Activated CD4-positive, alpha-beta memory T cell treated with anti-CD3 and anti-CD28 coated beads, Interleukin-2, amount 10 ng/mL, durations not matched to agents 7 days and 5 days (primary cell): ENCODE measurements around the gene CEP112. TPM values are rescaled to one million over a fixed set of nuclear protein-coding genes. Genes with fewer than 3 reads are reported as not detected.
A peak's percentile ranks its signal among the peaks of the same experiment; 100 is the strongest.

Source experiments
- CTCF ChIA-PET: fragments of 350-600 bp; sonication (Branson Sonifier 250); formaldehyde crosslinking; loops from one replicate; lab custom pipeline; 2021; ENCODE audit warnings: antibody characterized with exemption, inconsistent platforms; lab: Charles Lee
- POLR2A ChIA-PET: fragments of 350-600 bp; sonication (Branson Sonifier 250); formaldehyde crosslinking; loops from one replicate; lab custom pipeline; 2021; ENCODE audit warnings: antibody characterized with exemption; lab: Charles Lee
- DNase-seq: peaks from one replicate; pipeline ENCODE4 v3.0.0-alpha.2; 2020
- H3K27ac Mint-ChIP-seq: one replicate; pipeline ENCODE4 v1.8.0; 2021; ENCODE audit warnings: mild to moderate bottlenecking, mixed read lengths
- H3K27me3 Mint-ChIP-seq: one replicate; pipeline ENCODE4 v1.8.0; 2021; ENCODE audit warnings: mixed read lengths
- H3K36me3 Mint-ChIP-seq: one replicate; pipeline ENCODE4 v1.8.0; 2021; ENCODE audit warnings: low read depth, mixed read lengths
- H3K4me1 Mint-ChIP-seq: one replicate; pipeline ENCODE4 v1.8.0; 2021; ENCODE audit warnings: mixed read lengths
- H3K4me3 Mint-ChIP-seq: one replicate; pipeline ENCODE4 v1.8.0; 2021; ENCODE audit warnings: mild to moderate bottlenecking, mixed read lengths
- H3K9me3 Mint-ChIP-seq: one replicate; pipeline ENCODE4 v1.8.0; 2021; ENCODE audit warnings: mixed read lengths
- total RNA-seq, 2 experiments: library from RNA; stranded (reverse); gene quantifications; one replicate each; pipeline ENCODE4 v1.2.3, GENCODE V29; 2021

Gene CEP112
- total RNA-seq, 2 experiments from 2014 or later, result 4.5 to 4.6 TPM

GRCh38 chr17:66190738-66191592, 968 bp downstream of the CEP112 start:
- POLR2A ChIA-PET, result interaction anchor here (0.6 to 1.2 kb wide), 2 partner anchors 9 to 211 kb away, joined by 3 read pairs; no protein-coding TSS in a partner anchor

DNA sequence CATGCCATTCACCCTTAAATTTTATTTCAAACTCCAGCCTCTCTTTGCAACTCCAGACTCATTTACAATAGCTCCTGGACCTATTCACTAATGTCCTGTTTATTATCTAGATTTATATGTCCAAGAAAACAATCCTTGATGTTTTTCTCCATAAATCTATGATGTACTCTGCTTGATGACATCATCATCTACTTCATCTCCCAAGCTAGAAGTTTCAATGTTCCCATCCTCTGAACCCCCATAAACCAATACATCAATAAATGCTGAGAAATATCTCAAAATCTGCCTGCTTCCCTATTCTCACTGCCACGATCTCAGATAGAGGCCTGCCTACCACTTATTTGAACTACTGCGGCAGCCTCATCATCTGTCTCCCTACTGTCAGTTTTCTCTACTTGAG, 4.2 kb downstream of the CEP112 start:
- CTCF ChIA-PET, result no interaction called here
- Mint-ChIP-seq H3K4me3 (no peak overlapping the region), H3K36me3 (peaks cover 4% of the 10 kb centered on the region), H3K27ac (no peak overlapping the region), H3K4me1 (peaks cover 16% of the 10 kb centered on the region), H3K9me3 (peaks cover 3% of the 10 kb centered on the region), H3K27me3 (no peaks in the 10 kb centered on the region)
- POLR2A ChIA-PET, result no interaction called here
- DNase-seq, result no peak

More at GRCh38 chr17:66190738-66191592, 968 bp downstream of the CEP112 start:
- no peak for DNase-seq
- CTCF ChIA-PET, result interaction anchor here (1.8 kb wide), 1 partner anchor 9 kb away, joined by 5 read pairs; no protein-coding TSS in a partner anchor
- Mint-ChIP-seq H3K4me3 (peak overlapping the region; percentile 79), H3K27me3 (no peaks in the 10 kb centered on the region), H3K4me1 (peaks cover 16% of the 10 kb centered on the region), H3K9me3 (no peaks in the 10 kb centered on the region), H3K27ac (peak overlapping the region; percentile 52), H3K36me3 (no peaks in the 10 kb centered on the region)

DNA sequence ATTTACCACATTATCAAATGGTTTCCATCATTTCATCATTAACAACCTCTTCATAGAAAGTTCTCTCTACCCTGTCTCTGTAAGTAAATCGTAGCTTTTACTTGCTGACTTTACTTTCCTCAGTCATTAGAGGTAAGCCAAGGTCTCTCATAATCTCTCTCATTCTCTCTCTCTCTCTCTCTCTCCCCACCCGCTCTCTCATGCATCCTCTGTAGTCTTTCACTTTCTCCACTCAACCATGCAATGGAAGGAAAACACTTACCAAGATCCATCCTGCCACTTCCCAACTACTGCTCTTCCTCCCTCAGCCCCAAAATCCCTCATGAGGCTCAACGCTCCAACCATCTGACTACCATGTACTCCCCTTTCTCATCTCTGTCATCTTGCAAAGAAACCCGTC, 6.1 kb downstream of the CEP112 start:
- peaks cover 12% of the 10 kb centered on the region for H3K36me3 Mint-ChIP-seq
- peaks cover 3% of the 10 kb centered on the region for H3K9me3 Mint-ChIP-seq
- no peak overlapping the region for H3K27ac Mint-ChIP-seq
- CTCF ChIA-PET, result interaction anchor here (0.7 kb wide), 1 partner anchor 41 kb away, joined by 3 read pairs; no protein-coding TSS in a partner anchor
- peaks cover 3% of the 10 kb centered on the region for H3K4me1 Mint-ChIP-seq
- no peak for DNase-seq
- POLR2A ChIA-PET, result no interaction called here
- H3K27me3 Mint-ChIP-seq, result no peaks in the 10 kb centered on the region
- no peak overlapping the region for H3K4me3 Mint-ChIP-seq

GRCh38 chr17:66184392-66184791, 7.5 kb downstream of the CEP112 start:
- Mint-ChIP-seq H3K9me3 (peaks cover 3% of the 10 kb centered on the region), H3K4me3 (no peak overlapping the region), H3K4me1 (no peaks in the 10 kb centered on the region), H3K36me3 (peaks cover 12% of the 10 kb centered on the region), H3K27me3 (no peaks in the 10 kb centered on the region), H3K27ac (no peak overlapping the region)
- no peak for DNase-seq
- POLR2A ChIA-PET, result no interaction called here
- CTCF ChIA-PET, result no interaction called here

DNA sequence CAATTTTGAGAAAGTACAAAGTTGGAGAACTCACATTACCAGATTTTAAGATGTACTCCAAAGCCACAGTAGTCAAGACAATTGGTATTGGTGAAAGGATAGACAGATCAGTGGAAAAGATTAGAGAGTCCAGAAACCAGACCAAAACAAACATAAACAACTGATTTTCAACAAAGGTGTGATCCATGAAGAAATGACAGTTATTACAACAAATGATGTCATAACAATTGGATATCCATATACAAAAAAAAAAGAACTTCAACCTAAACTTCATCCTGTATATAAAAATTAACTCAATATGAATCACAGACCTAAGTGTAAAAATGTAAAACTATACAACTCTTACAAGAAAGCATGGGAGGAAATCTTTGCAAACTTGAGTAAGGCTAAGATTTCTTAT, 8.4 kb downstream of the CEP112 start:
- no peak overlapping the region for H3K27ac Mint-ChIP-seq
- POLR2A ChIA-PET, result no interaction called here

DNA sequence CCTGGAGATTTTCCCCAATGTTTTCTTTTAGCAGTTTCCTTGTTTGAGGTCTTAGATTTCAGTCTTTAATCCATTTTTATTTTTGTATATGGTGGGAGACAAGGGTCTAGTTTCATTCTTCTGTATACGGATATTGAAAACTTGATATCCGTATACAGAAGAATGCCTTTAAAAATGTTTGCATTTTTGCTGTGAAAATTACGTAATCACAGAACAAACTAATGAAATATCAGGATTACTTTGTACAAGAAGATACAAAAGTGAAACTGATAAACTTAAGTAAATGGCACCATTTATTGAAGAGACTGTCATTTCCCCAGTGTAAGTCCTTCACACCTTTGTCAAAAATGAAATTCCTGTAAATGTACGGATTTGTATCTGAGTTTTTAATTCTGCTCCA, 13.3 kb downstream of the CEP112 start:
- no peak overlapping the region for H3K4me3 Mint-ChIP-seq
- H3K27ac Mint-ChIP-seq, result no peak overlapping the region
- H3K4me1 Mint-ChIP-seq, result no peaks in the 10 kb centered on the region
- DNase-seq, result no peak
- POLR2A ChIA-PET, result no interaction called here
- H3K27me3 Mint-ChIP-seq, result peaks cover 3% of the 10 kb centered on the region
- peaks cover 7% of the 10 kb centered on the region for H3K36me3 Mint-ChIP-seq
- H3K9me3 Mint-ChIP-seq, result no peaks in the 10 kb centered on the region
- CTCF ChIA-PET, result interaction anchor here (1.1 kb wide), 1 partner anchor 13 kb away, joined by 3 read pairs; no protein-coding TSS in a partner anchor

More for the DNA sequence above, 8.4 kb downstream of the CEP112 start:
- Mint-ChIP-seq H3K36me3 (peaks cover 12% of the 10 kb centered on the region), H3K4me1 (no peaks in the 10 kb centered on the region), H3K9me3 (peaks cover 3% of the 10 kb centered on the region), H3K27me3 (peaks cover 3% of the 10 kb centered on the region), H3K4me3 (no peak overlapping the region)
- no peak for DNase-seq
- CTCF ChIA-PET, result no interaction called here

GRCh38 chr17:66177048-66177447, 14.9 kb downstream of the CEP112 start:
- no peak for DNase-seq
- H3K27ac Mint-ChIP-seq, result no peak overlapping the region
- peaks cover 4% of the 10 kb centered on the region for H3K36me3 Mint-ChIP-seq
- ChIA-PET CTCF (no interaction called here), POLR2A (no interaction called here)
- no peaks in the 10 kb centered on the region for H3K9me3 Mint-ChIP-seq
- no peak overlapping the region for H3K4me3 Mint-ChIP-seq
- H3K4me1 Mint-ChIP-seq, result no peaks in the 10 kb centered on the region
- peaks cover 3% of the 10 kb centered on the region for H3K27me3 Mint-ChIP-seq

GRCh38 chr17:66175892-66176291, 16.0 kb downstream of the CEP112 start:
- Mint-ChIP-seq H3K4me3 (no peak overlapping the region), H3K27me3 (peaks cover 3% of the 10 kb centered on the region), H3K4me1 (no peaks in the 10 kb centered on the region), H3K27ac (no peak overlapping the region), H3K9me3 (no peaks in the 10 kb centered on the region), H3K36me3 (no peaks in the 10 kb centered on the region)
- POLR2A ChIA-PET, result no interaction called here
- DNase-seq, result no peak
- CTCF ChIA-PET, result no interaction called here

DNA sequence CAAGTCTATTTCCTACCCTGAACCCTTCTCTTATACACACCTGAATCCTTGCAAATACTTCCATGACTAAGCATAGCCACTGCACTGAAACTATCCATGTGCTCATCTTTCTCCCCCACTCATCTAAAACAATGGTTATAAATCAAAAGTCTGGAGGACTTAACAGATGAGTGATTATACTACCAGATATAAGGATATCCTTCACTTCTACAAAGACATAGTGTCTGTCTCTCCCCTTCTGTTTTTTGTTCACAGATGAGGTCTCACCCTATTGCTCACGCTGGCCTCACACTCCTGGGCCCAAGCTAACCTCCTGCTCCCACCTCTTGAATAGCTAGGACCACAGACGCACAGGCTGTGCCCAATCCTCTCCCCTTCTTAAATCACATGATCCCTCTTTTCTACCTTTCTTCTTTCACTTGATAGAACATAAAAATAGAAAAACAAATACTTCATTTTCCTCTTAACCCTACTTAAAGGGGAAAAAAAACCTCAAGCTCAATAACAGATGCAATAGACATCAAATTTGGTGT, 19.2 kb downstream of the CEP112 start:
- no peak overlapping the region for H3K27ac Mint-ChIP-seq
- ChIA-PET POLR2A (no interaction called here), CTCF (no interaction called here)
- H3K4me3 Mint-ChIP-seq, result no peak overlapping the region
- DNase-seq, result no peak
- H3K36me3 Mint-ChIP-seq, result no peaks in the 10 kb centered on the region
- no peaks in the 10 kb centered on the region for H3K4me1 Mint-ChIP-seq
- no peaks in the 10 kb centered on the region for H3K27me3 Mint-ChIP-seq
- no peaks in the 10 kb centered on the region for H3K9me3 Mint-ChIP-seq

- H3K4me1 Mint-ChIP-seq, result no peaks in the 10 kb centered on the region
- ChIA-PET CTCF (no interaction called here), POLR2A (no interaction called here)
- DNase-seq, result no peak
- H3K36me3 Mint-ChIP-seq, result no peaks in the 10 kb centered on the region
- H3K9me3 Mint-ChIP-seq, result no peaks in the 10 kb centered on the region
- no peaks in the 10 kb centered on the region for H3K27me3 Mint-ChIP-seq
- H3K27ac Mint-ChIP-seq, result no peak overlapping the region
- no peak overlapping the region for H3K4me3 Mint-ChIP-seq
Observed at GRCh38 chr17:66172144-66172543, 19.8 kb downstream of the CEP112 start.

DNA sequence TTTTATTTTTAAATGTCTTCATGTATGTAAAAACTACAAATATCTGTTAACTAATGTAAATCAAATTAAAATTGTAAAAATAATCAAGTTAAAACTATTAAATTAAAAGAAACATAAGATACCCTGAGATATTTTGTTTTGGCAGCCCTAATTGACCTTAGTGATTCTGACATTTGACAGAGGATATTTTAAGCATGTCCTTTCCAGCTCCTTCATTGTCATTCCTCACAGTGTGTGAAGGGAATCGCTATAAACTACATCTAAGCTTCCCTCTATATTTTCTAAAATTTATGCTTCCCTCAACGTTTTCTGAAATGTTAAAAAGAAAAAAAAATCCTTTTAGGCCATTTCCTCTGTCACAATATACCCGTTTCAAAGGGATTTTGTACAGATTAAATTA, 20.2 kb downstream of the CEP112 start:
- no peaks in the 10 kb centered on the region for H3K36me3 Mint-ChIP-seq
- H3K4me1 Mint-ChIP-seq, result no peaks in the 10 kb centered on the region
- H3K27ac Mint-ChIP-seq, result no peak overlapping the region
- no peaks in the 10 kb centered on the region for H3K27me3 Mint-ChIP-seq
- DNase-seq, result no peak
- ChIA-PET POLR2A (no interaction called here), CTCF (no interaction called here)
- H3K9me3 Mint-ChIP-seq, result no peaks in the 10 kb centered on the region
- no peak overlapping the region for H3K4me3 Mint-ChIP-seq

DNA sequence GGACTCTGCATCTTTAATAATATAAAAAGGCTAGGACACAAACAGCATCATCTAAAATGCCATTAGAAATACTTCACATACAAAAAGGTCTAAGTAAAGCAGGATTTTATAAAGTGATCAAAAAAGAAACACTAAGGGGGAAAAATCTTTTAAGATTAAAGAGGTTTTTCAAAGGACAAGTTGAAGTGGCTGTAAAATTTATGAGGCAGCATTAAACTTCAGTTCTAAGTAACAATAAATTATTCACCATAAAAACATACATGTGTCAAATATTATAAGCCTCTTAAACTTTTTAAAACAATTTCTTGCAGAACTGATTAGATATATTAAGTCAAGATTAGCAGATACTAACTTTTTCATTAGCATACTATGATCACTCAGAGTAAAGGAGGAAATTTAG, 20.8 kb downstream of the CEP112 start:
- H3K27ac Mint-ChIP-seq, result no peak overlapping the region
- ChIA-PET POLR2A (no interaction called here), CTCF (no interaction called here)
- no peak for DNase-seq
- H3K9me3 Mint-ChIP-seq, result no peaks in the 10 kb centered on the region
- no peaks in the 10 kb centered on the region for H3K27me3 Mint-ChIP-seq
- H3K4me1 Mint-ChIP-seq, result no peaks in the 10 kb centered on the region
- H3K36me3 Mint-ChIP-seq, result no peaks in the 10 kb centered on the region
- no peak overlapping the region for H3K4me3 Mint-ChIP-seq

DNA sequence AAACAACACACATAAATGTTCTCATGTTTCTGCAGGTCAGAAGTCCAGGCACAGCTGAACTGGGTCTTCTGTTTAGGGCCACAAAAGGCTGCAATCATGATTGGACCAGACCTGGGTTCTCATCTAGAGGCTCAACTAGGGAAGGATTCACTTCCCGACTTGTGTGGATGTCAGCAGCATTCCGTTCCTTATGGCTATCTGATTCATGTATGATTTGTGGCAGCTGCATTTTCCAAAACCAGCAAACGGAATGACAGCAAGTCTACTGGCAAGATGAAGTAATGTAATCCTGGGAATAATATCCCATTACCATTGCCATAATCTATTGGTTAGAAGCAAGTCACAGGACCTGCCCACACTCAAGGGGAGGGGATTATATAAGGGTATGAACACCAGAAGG, 22.1 kb downstream of the CEP112 start:
- Mint-ChIP-seq H3K4me1 (no peaks in the 10 kb centered on the region), H3K9me3 (no peaks in the 10 kb centered on the region), H3K27me3 (no peaks in the 10 kb centered on the region), H3K27ac (no peak overlapping the region), H3K4me3 (no peak overlapping the region), H3K36me3 (no peaks in the 10 kb centered on the region)
- DNase-seq, result no peak
- ChIA-PET POLR2A (no interaction called here), CTCF (no interaction called here)
